HEK293 (cell line): Measurements from ENCODE around the gene CDC25A.

ENCODE experiments used
- CTCF ChIA-PET: fragments of 350-600 bp; formaldehyde crosslinking; extraction: SDS; loops from one replicate; lab custom pipeline; 2021; ENCODE audit warnings: antibody characterized with exemption; lab: Yijun Ruan, JAX
- POLR2A ChIA-PET: fragments of 300-600 bp; formaldehyde crosslinking; extraction: SDS; loops from one replicate; lab custom pipeline; 2020; ENCODE audit warnings: antibody characterized with exemption, inconsistent platforms; lab: Yijun Ruan, JAX
- H3K27ac ChIP-seq: fragments of 200-500 bp; sonication (Bioruptor generic); 2 replicates; pipeline ENCODE4 v1.5.1; 2014; ENCODE audit warnings: low read depth, low read length, control low read depth, inconsistent platforms; ENCODE audit errors: extremely low read depth
- H3K36me3 ChIP-seq, 2 experiments: fragments of 200-500 bp in 1 of 2; sonication (Bioruptor generic) in 1 of 2; 1 replicate in 1 of 2; 2 replicates in 1 of 2; pipeline ENCODE4 v1.5.1; 2014 to 2017; ENCODE audit warnings: inconsistent platforms in 2 of 2, low read length in 2 of 2; ENCODE audit not compliant: control insufficient read depth in 2 of 2, insufficient read depth in 1 of 2
- H3K4me1 ChIP-seq: fragments of 200-500 bp; sonication (Bioruptor generic); 2 replicates; pipeline ENCODE4 v1.5.1; 2014; ENCODE audit warnings: mild to moderate bottlenecking, low read length, inconsistent platforms; ENCODE audit not compliant: control insufficient read depth, insufficient read depth
- H3K4me3 ChIP-seq: 2 replicates; pipeline ENCODE4 v1.5.1; 2011; ENCODE audit warnings: low read depth, mild to moderate bottlenecking, control low read depth, low read length, moderate library complexity
- H3K9me3 ChIP-seq: fragments of 200-500 bp; sonication (Bioruptor generic); 2 replicates; pipeline ENCODE4 v1.5.1; 2014; ENCODE audit warnings: low read depth, low read length, inconsistent platforms; ENCODE audit not compliant: control insufficient read depth, insufficient read depth
- AEBP2 ChIP-seq: fragments of 450-650 bp; formaldehyde crosslinking; IDR thresholded peaks from 2 replicates; pipeline ENCODE4 v1.5.1; 2016; ENCODE audit warnings: missing biosample characterization, missing genetic modification characterization, borderline replicate concordance
- INSM2 ChIP-seq: fragments of 450-650 bp; formaldehyde crosslinking; IDR thresholded peaks from 2 replicates; pipeline ENCODE4 v1.5.1; 2016; ENCODE audit warnings: missing biosample characterization, missing genetic modification characterization
- KLF16 ChIP-seq: fragments of 450-650 bp; formaldehyde crosslinking; IDR thresholded peaks from 2 replicates; pipeline ENCODE4 v1.5.1; 2017; ENCODE audit warnings: missing biosample characterization, missing genetic modification characterization
- MEIS1 ChIP-seq: sonication (generic); formaldehyde crosslinking; IDR thresholded peaks from 2 replicates; pipeline ENCODE4 v1.8.1; 2022; ENCODE audit warnings: missing genetic modification reagents, mild to moderate bottlenecking, borderline replicate concordance
- OSR2 ChIP-seq: fragments of 450-650 bp; formaldehyde crosslinking; IDR thresholded peaks from 2 replicates; pipeline ENCODE4 v1.5.1; 2016; ENCODE audit warnings: missing biosample characterization, missing genetic modification characterization
- RBAK ChIP-seq: fragments of 450-650 bp; formaldehyde crosslinking; IDR thresholded peaks from 2 replicates; pipeline ENCODE4 v1.5.1; 2016; ENCODE audit warnings: missing biosample characterization, missing genetic modification characterization
- SALL2 ChIP-seq: fragments of 450-650 bp; formaldehyde crosslinking; IDR thresholded peaks from 2 replicates; pipeline ENCODE4 v1.5.0; 2017; ENCODE audit warnings: missing biosample characterization, mild to moderate bottlenecking, missing genetic modification characterization, borderline replicate concordance
- SCRT1 ChIP-seq: fragments of 450-650 bp; formaldehyde crosslinking; IDR thresholded peaks from 2 replicates; pipeline ENCODE4 v1.5.1; 2016; ENCODE audit warnings: missing biosample characterization, missing genetic modification characterization, borderline replicate concordance
- ZBTB10 ChIP-seq: fragments of 450-650 bp; formaldehyde crosslinking; IDR thresholded peaks from 2 replicates; pipeline ENCODE4 v1.5.1; 2016; ENCODE audit warnings: missing biosample characterization, missing genetic modification characterization
- ZNF175 ChIP-seq: fragments of 450-650 bp; formaldehyde crosslinking; IDR thresholded peaks from 2 replicates; pipeline ENCODE4 v1.5.1; 2016; ENCODE audit warnings: missing biosample characterization, missing genetic modification characterization
- ZNF248 ChIP-seq: fragments of 450-650 bp; formaldehyde crosslinking; IDR thresholded peaks from 2 replicates; pipeline ENCODE4 v1.5.1; 2017; ENCODE audit warnings: missing biosample characterization, missing genetic modification characterization
- ZNF292 ChIP-seq: fragments of 450-650 bp; formaldehyde crosslinking; IDR thresholded peaks from 2 replicates; pipeline ENCODE4 v1.5.1; 2016; ENCODE audit warnings: low read depth, missing biosample characterization, missing genetic modification characterization, borderline replicate concordance
- ZNF302 ChIP-seq: fragments of 450-650 bp; formaldehyde crosslinking; IDR thresholded peaks from 2 replicates; pipeline ENCODE4 v1.5.1; 2016; ENCODE audit warnings: missing biosample characterization, missing genetic modification characterization, low read depth
- ZNF341 ChIP-seq: fragments of 450-650 bp; formaldehyde crosslinking; IDR thresholded peaks from 2 replicates; pipeline ENCODE4; 2016; ENCODE audit warnings: low read depth, missing biosample characterization, missing genetic modification characterization
- ZNF394 ChIP-seq: fragments of 450-650 bp; formaldehyde crosslinking; IDR thresholded peaks from 2 replicates; pipeline ENCODE4 v1.5.1; 2016; ENCODE audit warnings: missing biosample characterization, missing genetic modification characterization, mild to moderate bottlenecking, moderate library complexity, borderline replicate concordance
- ZNF426 ChIP-seq: fragments of 450-650 bp; formaldehyde crosslinking; IDR thresholded peaks from 2 replicates; pipeline ENCODE4 v1.5.1; 2017; ENCODE audit warnings: missing biosample characterization, missing genetic modification characterization, mild to moderate bottlenecking, inconsistent platforms, moderate library complexity
- ZNF48 ChIP-seq: fragments of 450-650 bp; formaldehyde crosslinking; IDR thresholded peaks from 2 replicates; pipeline ENCODE4 v1.5.1; 2016; ENCODE audit warnings: missing biosample characterization, missing genetic modification characterization
- ZNF521 ChIP-seq: fragments of 450-650 bp; formaldehyde crosslinking; IDR thresholded peaks from 2 replicates; pipeline ENCODE4 v1.5.1; 2017; ENCODE audit warnings: missing biosample characterization, mild to moderate bottlenecking, missing genetic modification characterization
- ZNF600 ChIP-seq: fragments of 450-650 bp; formaldehyde crosslinking; IDR thresholded peaks from 2 replicates; pipeline ENCODE4 v1.5.1; 2016; ENCODE audit warnings: missing biosample characterization, missing genetic modification characterization
- ZNF792 ChIP-seq: fragments of 450-650 bp; formaldehyde crosslinking; IDR thresholded peaks from 2 replicates; pipeline ENCODE4 v1.5.1; 2016; ENCODE audit warnings: missing biosample characterization, missing genetic modification characterization

Gene CDC25A

GRCh38 chr3:48209445-48209844 is 21.2 kb upstream of the CDC25A start:
- H3K4me1 ChIP-seq: no peaks in the 10 kb centered on the region
- TF ChIP-seq ZNF48 (tag by site-specific recombination) (no peak), AEBP2 (tag by site-specific recombination) (no peak), ZNF292 (no peak), ZNF394 (tag by site-specific recombination) (no peak), ZNF302 (tag by site-specific recombination) (no peak), OSR2 (tag by site-specific recombination) (no peak), ZNF792 (tag by site-specific recombination) (no peak), ZNF426 (tag by site-specific recombination) (no peak), ZNF248 (no peak), SCRT1 (tag by site-specific recombination) (no peak), KLF16 (no peak), SALL2 (tag by site-specific recombination) (no peak), ZNF175 (no peak), ZNF600 (tag by site-specific recombination) (no peak), ZBTB10 (tag by site-specific recombination) (no peak), ZNF341 (tag by site-specific recombination) (no peak), ZNF521 (no peak), INSM2 (tag by site-specific recombination) (no peak), MEIS1 (CRISPR knock-in tag) (no peak)
- H3K9me3 ChIP-seq: no peaks in the 10 kb centered on the region
- no peak overlapping the region for H3K4me3 ChIP-seq
- ChIA-PET CTCF (interaction anchor here (0.6 kb wide), 1 partner anchor 64 kb away, joined by 4 read pairs; no protein-coding TSS in a partner anchor), POLR2A (no interaction called here)
- H3K36me3 ChIP-seq: no peaks in the 10 kb centered on the region
- H3K27ac ChIP-seq: no peak overlapping the region

GRCh38 chr3:48208076-48208475 is 19.9 kb upstream of the CDC25A start:
- Histone ChIP-seq H3K9me3 (no peaks in the 10 kb centered on the region), H3K27ac (no peak overlapping the region), H3K4me1 (no peaks in the 10 kb centered on the region), H3K36me3 (no peaks in the 10 kb centered on the region), H3K4me3 (no peak overlapping the region)
- CTCF ChIA-PET: no interaction called here
- TF ChIP-seq RBAK (tag by site-specific recombination): no peak
- POLR2A ChIA-PET: interaction anchor here (1.1 kb wide), 1 partner anchor 20 kb away, joined by 3 read pairs; the partner anchor contains the start of gene CDC25A
